Thoracic aorta (tissue), 2 donors: Measurements from ENCODE around the gene CLNK. TPM values are rescaled to one million over a fixed set of nuclear protein-coding genes. Genes with fewer than 3 reads are reported as not detected.

ENCODE experiments used
- ATAC-seq: fragments of 150-250 bp; one replicate; pipeline ENCODE4 v1.8.0; 2017; ENCODE audit warnings: low read depth; ENCODE audit not compliant: insufficient number of reproducible peaks, low FRiP score
- DNase-seq: peaks from one replicate; pipeline ENCODE4 v3.0.0-alpha.2; 2020; ENCODE audit warnings: low spot score
- H3K27ac ChIP-seq, 2 donors: fragments of 200-600 bp; sonication (generic); 1 replicate in 1 of 2; 2 replicates in 1 of 2; pipeline ENCODE4 v1.5.1; 2016; ENCODE audit warnings: mild to moderate bottlenecking in 2 of 2, moderate library complexity in 2 of 2
- H3K27me3 ChIP-seq: fragments of 200-600 bp; sonication (generic); replicated peaks from 2 replicates; pipeline ENCODE4 v1.6.0; 2016; ENCODE audit warnings: mild to moderate bottlenecking; ENCODE audit not compliant: insufficient read depth
- H3K36me3 ChIP-seq: fragments of 200-600 bp; sonication (generic); one replicate; pipeline ENCODE4 v1.5.1; 2016
- H3K4me1 ChIP-seq, 2 donors: fragments of 200-600 bp; sonication (generic); 1 replicate in 1 of 2; 2 replicates in 1 of 2; pipeline versions ENCODE4 v1.5.1 to v1.6.0; 2016; ENCODE audit warnings: low read depth in 2 of 2, mild to moderate bottlenecking in 1 of 2; ENCODE audit not compliant: control insufficient read depth in 1 of 2
- H3K4me3 ChIP-seq: fragments of 200-600 bp; sonication (generic); 2 replicates; pipeline ENCODE4 v1.5.1; 2016; ENCODE audit warnings: mild to moderate bottlenecking
- H3K9me3 ChIP-seq: fragments of 200-600 bp; sonication (generic); 2 replicates; pipeline ENCODE4 v1.5.1; 2016
- total RNA-seq, 2 donors: library from RNA; depleted of rRNA; stranded (reverse); fragments of >200 nt; gene quantifications; one replicate each; pipeline versions ENCODE4 v1.1.0 to v1.2.3, GENCODE V29; 2016
- TF ChIP-seq, protein P1 (sequence below): fragments of 200-600 bp; sonication (generic); IDR thresholded peaks from one replicate; pipeline ENCODE4 v1.5.1; 2019; ENCODE audit warnings: antibody characterized with exemption

Gene CLNK
- total RNA-seq, 2 donors from 2014 or later, result not detected

GRCh38 chr4:10571909-10572308 is 112.7 kb downstream of the CLNK start:
- H3K9me3 ChIP-seq, result no peaks in the 10 kb centered on the region
- no peak overlapping the region for H3K27ac ChIP-seq
- no peaks in the 10 kb centered on the region for H3K36me3 ChIP-seq
- no peaks in the 10 kb centered on the region for H3K4me1 ChIP-seq
- H3K4me3 ChIP-seq, result no peak overlapping the region
- DNase-seq, result no peak
- H3K27me3 ChIP-seq, result no peaks in the 10 kb centered on the region
- ATAC-seq, result no peak
- TF ChIP-seq, protein P1, sequence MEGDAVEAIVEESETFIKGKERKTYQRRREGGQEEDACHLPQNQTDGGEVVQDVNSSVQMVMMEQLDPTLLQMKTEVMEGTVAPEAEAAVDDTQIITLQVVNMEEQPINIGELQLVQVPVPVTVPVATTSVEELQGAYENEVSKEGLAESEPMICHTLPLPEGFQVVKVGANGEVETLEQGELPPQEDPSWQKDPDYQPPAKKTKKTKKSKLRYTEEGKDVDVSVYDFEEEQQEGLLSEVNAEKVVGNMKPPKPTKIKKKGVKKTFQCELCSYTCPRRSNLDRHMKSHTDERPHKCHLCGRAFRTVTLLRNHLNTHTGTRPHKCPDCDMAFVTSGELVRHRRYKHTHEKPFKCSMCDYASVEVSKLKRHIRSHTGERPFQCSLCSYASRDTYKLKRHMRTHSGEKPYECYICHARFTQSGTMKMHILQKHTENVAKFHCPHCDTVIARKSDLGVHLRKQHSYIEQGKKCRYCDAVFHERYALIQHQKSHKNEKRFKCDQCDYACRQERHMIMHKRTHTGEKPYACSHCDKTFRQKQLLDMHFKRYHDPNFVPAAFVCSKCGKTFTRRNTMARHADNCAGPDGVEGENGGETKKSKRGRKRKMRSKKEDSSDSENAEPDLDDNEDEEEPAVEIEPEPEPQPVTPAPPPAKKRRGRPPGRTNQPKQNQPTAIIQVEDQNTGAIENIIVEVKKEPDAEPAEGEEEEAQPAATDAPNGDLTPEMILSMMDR, result no peak

DNA sequence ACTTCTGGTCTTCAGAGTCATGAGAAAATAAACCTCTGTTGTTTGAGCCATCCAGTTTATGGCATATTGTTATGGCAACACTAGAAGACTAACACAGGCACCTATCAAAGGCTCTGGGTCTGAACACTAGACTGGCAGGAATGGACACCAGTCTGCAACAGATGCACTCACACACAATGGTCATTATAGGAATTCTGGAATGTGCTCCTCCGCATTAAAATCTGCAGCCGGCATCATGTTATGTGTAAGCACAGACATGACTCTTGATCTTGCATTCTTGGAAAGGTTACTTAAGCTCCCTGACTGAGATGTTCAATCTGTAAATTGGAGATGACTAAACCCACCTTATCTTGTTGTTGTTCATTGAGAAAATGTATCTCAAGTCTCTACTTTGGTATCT is 115.1 kb downstream of the CLNK start:
- Histone ChIP-seq H3K9me3 (no peaks in the 10 kb centered on the region), H3K4me3 (no peak overlapping the region), H3K36me3 (no peaks in the 10 kb centered on the region), H3K27ac (no peak overlapping the region), H3K27me3 (no peaks in the 10 kb centered on the region), H3K4me1 (no peaks in the 10 kb centered on the region)
- DNase-seq (no peak), ATAC-seq (no peak)
- TF ChIP-seq, protein P1, result no peak

- DNase-seq (no peak), ATAC-seq (no peak)
- no peak overlapping the region for H3K27ac ChIP-seq
- no peaks in the 10 kb centered on the region for H3K4me1 ChIP-seq
- H3K4me3 ChIP-seq, result no peak overlapping the region
- H3K27me3 ChIP-seq, result no peaks in the 10 kb centered on the region
- TF ChIP-seq, protein P1, result no peak
- no peaks in the 10 kb centered on the region for H3K9me3 ChIP-seq
- no peaks in the 10 kb centered on the region for H3K36me3 ChIP-seq
Measured at GRCh38 chr4:10567766-10568165, 116.8 kb downstream of the CLNK start.

DNA sequence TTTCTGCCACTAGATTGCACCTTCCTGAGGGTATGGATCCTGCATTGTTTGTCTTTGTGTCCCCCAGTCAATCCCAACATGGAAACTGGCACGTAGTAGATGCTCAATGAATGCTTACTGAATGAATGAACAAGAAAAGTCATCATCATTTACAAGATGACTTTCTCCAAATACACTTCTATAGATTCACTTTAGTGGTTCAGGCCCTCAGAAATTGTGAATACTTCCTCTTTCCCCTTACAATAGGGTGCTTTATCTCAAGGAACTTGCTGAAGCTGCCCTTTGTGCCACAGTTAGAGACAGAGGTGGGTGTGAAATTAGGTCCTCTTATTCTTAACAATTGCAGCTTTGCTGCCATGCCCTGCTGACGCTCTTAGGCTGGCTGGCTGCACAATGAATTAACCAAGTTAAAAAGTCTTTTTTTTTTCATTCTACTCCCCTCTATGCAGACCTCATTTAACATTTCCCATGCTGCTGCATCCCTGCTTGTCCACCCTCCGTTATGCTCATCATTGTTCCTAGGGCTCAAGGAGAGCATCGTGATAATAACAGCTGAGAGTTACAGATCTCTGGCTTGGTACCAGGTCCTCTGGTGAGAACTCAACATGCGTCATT is 119.3 kb downstream of the CLNK start:
- Histone ChIP-seq H3K9me3 (no peaks in the 10 kb centered on the region), H3K4me3 (no peak overlapping the region), H3K36me3 (no peaks in the 10 kb centered on the region), H3K27me3 (no peaks in the 10 kb centered on the region), H3K4me1 (no peaks in the 10 kb centered on the region), H3K27ac (no peak overlapping the region)
- ATAC-seq, result no peak
- TF ChIP-seq, protein P1, result no peak
- no peak for DNase-seq

DNA sequence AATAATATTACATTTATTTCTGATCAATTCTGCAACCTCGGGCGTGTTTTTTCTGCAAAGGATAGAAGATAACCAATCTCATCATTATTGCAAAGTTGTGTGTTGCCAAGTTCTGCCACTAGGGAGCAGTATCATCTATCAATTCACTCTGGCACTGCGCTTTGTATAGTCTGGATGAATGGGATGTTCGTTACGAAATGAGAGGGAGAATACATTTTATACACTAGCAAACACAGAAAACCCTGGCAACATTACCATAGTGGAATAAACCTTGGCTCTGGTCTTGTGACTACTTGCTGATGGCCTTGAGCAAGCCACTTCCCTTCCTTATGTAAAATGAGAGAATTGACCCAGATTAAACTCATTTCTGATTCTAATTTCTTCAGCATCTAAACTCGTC is 129.9 kb downstream of the CLNK start:
- ATAC-seq (no peak), DNase-seq (no peak)
- Histone ChIP-seq H3K4me1 (no peaks in the 10 kb centered on the region), H3K27me3 (no peaks in the 10 kb centered on the region), H3K36me3 (no peaks in the 10 kb centered on the region), H3K4me3 (no peak overlapping the region), H3K9me3 (no peaks in the 10 kb centered on the region), H3K27ac (no peak overlapping the region)
- TF ChIP-seq, protein P1, result peak; percentile 69
